HG03460 (cell line): Measurements from ENCODE around the gene TRPM2.

Experiments used
- ATAC-seq: cut with Tn5 transposase; IDR thresholded peaks from one replicate; pipeline ENCODE4 v1.9.1; 2021; ENCODE audit not compliant: unreplicated experiment

TRPM2 gene

GRCh38 chr21:44370786-44371410, 17.5 kb downstream of the TRPM2 start:
- no peak for ATAC-seq

- ATAC-seq, result no peak
Measured at GRCh38 chr21:44371596-44371995, 18.2 kb downstream of the TRPM2 start.

GRCh38 chr21:44372616-44373015, 19.2 kb downstream of the TRPM2 start:
- ATAC-seq, result no peak

GRCh38 chr21:44374601-44375280, 21.3 kb downstream of the TRPM2 start:
- no peak for ATAC-seq

- no peak for ATAC-seq
Measured at GRCh38 chr21:44375281-44375651, 21.8 kb downstream of the TRPM2 start.

GRCh38 chr21:44375761-44376241, 22.4 kb downstream of the TRPM2 start:
- no peak for ATAC-seq

- ATAC-seq, result no peak
Measured at GRCh38 chr21:44376606-44377005, 23.2 kb downstream of the TRPM2 start.

GRCh38 chr21:44377201-44377921, 23.9 kb downstream of the TRPM2 start:
- no peak for ATAC-seq

- no peak for ATAC-seq
Measured at GRCh38 chr21:44377922-44378645, 24.7 kb downstream of the TRPM2 start.

- no peak for ATAC-seq
Measured at GRCh38 chr21:44378646-44379514, 25.5 kb downstream of the TRPM2 start.

- no peak for ATAC-seq
Measured at GRCh38 chr21:44379515-44379848, 26.1 kb downstream of the TRPM2 start.

- ATAC-seq, result no peak
Measured at GRCh38 chr21:44379991-44380865, 26.8 kb downstream of the TRPM2 start.

- ATAC-seq, result no peak
Measured at GRCh38 chr21:44380876-44381275, 27.5 kb downstream of the TRPM2 start.

GRCh38 chr21:44381874-44382273, 28.5 kb downstream of the TRPM2 start:
- no peak for ATAC-seq

GRCh38 chr21:44382536-44382935, 29.1 kb downstream of the TRPM2 start:
- ATAC-seq, result no peak

- ATAC-seq, result no peak
Measured at GRCh38 chr21:44383216-44383615, 29.8 kb downstream of the TRPM2 start.

- ATAC-seq, result no peak
Measured at GRCh38 chr21:44384968-44385367, 31.5 kb downstream of the TRPM2 start.

GRCh38 chr21:44389335-44389734, 35.9 kb downstream of the TRPM2 start:
- no peak for ATAC-seq

GRCh38 chr21:44390886-44391285, 37.5 kb downstream of the TRPM2 start:
- ATAC-seq, result no peak
